T-cell (primary cell): ENCODE measurements around the gene ATP2B2. TPM values are rescaled to one million over a fixed set of nuclear protein-coding genes. Genes with fewer than 3 reads are reported as not detected.

Experiments used
- ATAC-seq, 4 experiments: fragments of 200-7000 bp in 3 of 4; fragments of 150-1000 bp in 1 of 4; cut with Tn5 transposase; replicated peaks in 1 of 4; 1 replicate in 3 of 4; 2 replicates in 1 of 4; pipeline ENCODE4 v1.10.0; 2021; ENCODE audit warnings: moderate library complexity in 3 of 4, mild to moderate bottlenecking in 2 of 4, moderate number of reproducible peaks in 1 of 4
- CTCF ChIA-PET, 2 donors: fragments of 300-600 bp; sonication (Branson Sonifier 250); formaldehyde crosslinking; loops; one replicate each; lab custom pipeline; 2022; ENCODE audit warnings: antibody characterized with exemption in 2 of 2; lab: Charles Lee
- POLR2A ChIA-PET, 2 donors: fragments of 300-600 bp; sonication (Branson Sonifier 250); formaldehyde crosslinking; loops; one replicate each; lab custom pipeline; 2022; ENCODE audit warnings: antibody characterized with exemption in 2 of 2; lab: Charles Lee
- DNase-seq, 35 experiments: peaks; one replicate each; pipeline versions ENCODE4 v3.0.0 to v3.0.0-alpha.2; 2013 to 2023
- H3K27ac ChIP-seq: one replicate; pipeline ENCODE4 v1.5.1; 2013; ENCODE audit warnings: low read length
- H3K27me3 ChIP-seq, 2 experiments: replicated peaks in 1 of 2; 1 replicate in 1 of 2; 2 replicates in 1 of 2; pipeline versions ENCODE4 v1.6.1 to v1.7.0; 2013; ENCODE audit warnings: low read length in 1 of 2, mixed read lengths in 1 of 2; ENCODE audit not compliant: control insufficient read depth in 2 of 2, insufficient read depth in 2 of 2; ENCODE audit errors: extremely low read depth in 1 of 2
- H3K36me3 ChIP-seq, 2 donors: 1 replicate in 1 of 2; 2 replicates in 1 of 2; pipeline versions ENCODE4 v1.6.1 to v1.7.0; 2013; ENCODE audit warnings: low read length in 1 of 2; ENCODE audit not compliant: control insufficient read depth in 2 of 2, insufficient read depth in 1 of 2; ENCODE audit errors: extremely low read depth in 1 of 2
- H3K4me1 ChIP-seq, 2 experiments: 1 replicate in 1 of 2; 2 replicates in 1 of 2; pipeline versions ENCODE4 v1.6.1 to v1.7.0; 2013; ENCODE audit warnings: low read length in 2 of 2, mixed read lengths in 1 of 2; ENCODE audit not compliant: insufficient read depth in 2 of 2, control insufficient read depth in 1 of 2; ENCODE audit errors: extremely low read depth in 1 of 2
- H3K4me3 ChIP-seq, 2 donors: 1 replicate in 1 of 2; 2 replicates in 1 of 2; pipeline versions ENCODE4 v1.5.1 to v1.7.0; 2013; ENCODE audit warnings: mild to moderate bottlenecking in 2 of 2, low read length in 1 of 2, moderate library complexity in 1 of 2; ENCODE audit not compliant: control insufficient read depth in 1 of 2; ENCODE audit errors: extremely low read depth in 1 of 2
- H3K9me3 ChIP-seq: 2 replicates; pipeline ENCODE4 v1.7.0; 2013
- H3K27ac Mint-ChIP-seq, 2 donors: one replicate each; pipeline ENCODE4 v1.8.0; 2020 to 2021; ENCODE audit warnings: mild to moderate bottlenecking in 2 of 2, mixed read lengths in 2 of 2
- H3K27me3 Mint-ChIP-seq, 2 donors: one replicate each; pipeline ENCODE4 v1.8.0; 2021 to 2022; ENCODE audit warnings: mixed read lengths in 2 of 2
- H3K36me3 Mint-ChIP-seq: one replicate; pipeline ENCODE4 v1.8.0; 2021; ENCODE audit warnings: mixed read lengths
- H3K4me1 Mint-ChIP-seq, 3 donors: one replicate each; pipeline ENCODE4 v1.8.0; 2020 to 2022; ENCODE audit warnings: mixed read lengths in 3 of 3, mild to moderate bottlenecking in 1 of 3
- H3K4me3 Mint-ChIP-seq, 3 donors: one replicate each; pipeline ENCODE4 v1.8.0; 2020 to 2022; ENCODE audit warnings: mild to moderate bottlenecking in 3 of 3, mixed read lengths in 3 of 3, moderate library complexity in 3 of 3
- H3K9me3 Mint-ChIP-seq, 3 donors: one replicate each; pipeline ENCODE4 v1.8.0; 2020 to 2022; ENCODE audit warnings: mixed read lengths in 3 of 3
- WGBS: methylation state at CpG from one replicate; pipeline ENCODE4 v1.1.5; 2013; ENCODE audit warnings: missing lambda C conversion rate; ENCODE audit not compliant: insufficient coverage; 5-methylcytosine and 5-hydroxymethylcytosine counted together
- total RNA-seq, 35 experiments: library from RNA in 6 of 35; stranded (reverse) in 6 of 35; fragments of 120-200 nt in 1 of 35; gene quantifications; one replicate each; pipeline versions ENCODE4 v1.2.1 to v1.2.4 and lab custom pipeline; 2013 to 2026

The ATP2B2 gene
- total RNA-seq, 5 donors from 2014 or later (not counting 1 experiment from before 2014, with no cell fraction given) = not detected

DNA sequence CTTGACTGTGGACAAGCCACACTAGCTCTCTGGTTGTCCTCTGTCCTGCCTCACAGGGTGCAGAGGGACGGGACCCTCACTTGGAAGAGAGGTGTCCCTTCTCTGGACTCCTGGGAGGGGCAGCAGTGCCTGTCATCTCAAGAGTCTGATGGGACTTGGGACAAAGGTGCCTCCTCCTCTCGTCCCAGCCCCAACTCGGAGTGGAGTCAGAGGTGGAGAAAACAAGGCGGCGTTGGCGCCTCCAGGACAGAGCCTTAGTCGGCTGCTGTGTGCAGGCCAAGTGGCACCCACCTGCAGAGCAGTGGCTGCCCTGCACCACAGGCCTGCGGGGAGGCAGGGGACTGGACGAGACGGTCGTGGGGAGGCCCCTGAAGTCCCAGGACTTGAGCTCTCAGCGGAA is 175.1 kb downstream of the ATP2B2 start:
- DNase-seq = no peak
- Histone ChIP-seq H3K4me3 (no peak overlapping the region), H3K4me1 (no peaks in the 10 kb centered on the region), H3K36me3 (no peaks in the 10 kb centered on the region), H3K27ac (no peak overlapping the region), H3K27me3 (peaks cover 0 to 28% of the 10 kb centered on the region in 2 experiments), H3K9me3 (no peaks in the 10 kb centered on the region)
- no peak for ATAC-seq
- no peaks in the 10 kb centered on the region for H3K36me3 Mint-ChIP-seq
- CTCF ChIA-PET = interaction anchor here in 1 of 2 donors (0.5 kb wide), 1 partner anchor 577 kb away, joined by 5 read pairs; no protein-coding TSS in a partner anchor
- 68% methylated on average over 11 of the region's 12 CpGs for WGBS
- no peak overlapping the region for H3K27ac Mint-ChIP-seq
- H3K9me3 Mint-ChIP-seq = no peaks in the 10 kb centered on the region
- H3K4me1 Mint-ChIP-seq = peaks cover 0 to 14% (median 6%) of the 10 kb centered on the region in 3 donors
- no peak overlapping the region for H3K4me3 Mint-ChIP-seq
- H3K27me3 Mint-ChIP-seq = peaks cover 22 to 23% of the 10 kb centered on the region in 2 donors
- POLR2A ChIA-PET = interaction anchor here in 1 of 2 donors (0.8 kb wide), 1 partner anchor 692 kb away, joined by 3 read pairs; no protein-coding TSS in a partner anchor

DNA sequence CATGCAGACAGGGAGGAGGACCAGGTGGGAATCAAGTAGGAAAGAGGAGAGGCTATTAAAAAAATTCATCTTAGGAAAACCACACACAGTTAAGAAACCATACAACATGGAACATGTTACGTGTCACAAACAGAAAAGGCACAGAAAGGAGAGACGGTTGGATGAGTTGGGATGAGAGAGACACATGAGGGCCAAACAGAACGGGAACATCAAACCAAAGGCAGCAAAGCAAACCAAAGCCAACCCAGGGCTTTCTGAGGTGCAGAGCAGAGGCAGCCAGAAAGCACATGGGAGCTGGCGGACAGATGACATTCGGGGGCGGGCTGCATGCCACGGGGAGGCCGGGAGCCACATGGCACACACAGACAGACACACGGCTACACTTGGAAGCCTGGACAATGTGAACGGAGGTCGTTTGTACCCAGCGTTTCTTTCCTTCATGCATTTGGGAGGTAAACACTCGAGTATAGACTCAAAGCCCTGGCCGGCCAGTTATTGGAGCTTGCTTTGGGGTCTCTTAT is 175.8 kb downstream of the ATP2B2 start:
- Mint-ChIP-seq H3K27me3 (peaks cover 22 to 23% of the 10 kb centered on the region in 2 donors), H3K4me3 (no peak overlapping the region), H3K36me3 (no peaks in the 10 kb centered on the region), H3K27ac (no peak overlapping the region), H3K9me3 (no peaks in the 10 kb centered on the region), H3K4me1 (peaks cover 0 to 8% (median 0%) of the 10 kb centered on the region in 3 donors)
- Histone ChIP-seq H3K9me3 (no peaks in the 10 kb centered on the region), H3K4me3 (no peak overlapping the region), H3K4me1 (no peaks in the 10 kb centered on the region), H3K27ac (no peak overlapping the region), H3K27me3 (peaks cover 0 to 28% of the 10 kb centered on the region in 2 experiments), H3K36me3 (no peaks in the 10 kb centered on the region)
- ATAC-seq = no peak
- ChIA-PET CTCF (no interaction called here), POLR2A (interaction anchor here in 1 of 2 donors (0.8 kb wide), 1 partner anchor 691 kb away, joined by 3 read pairs; no protein-coding TSS in a partner anchor)
- DNase-seq = no peak
- 86% methylated on average over 11 of the region's 14 CpGs for WGBS

DNA sequence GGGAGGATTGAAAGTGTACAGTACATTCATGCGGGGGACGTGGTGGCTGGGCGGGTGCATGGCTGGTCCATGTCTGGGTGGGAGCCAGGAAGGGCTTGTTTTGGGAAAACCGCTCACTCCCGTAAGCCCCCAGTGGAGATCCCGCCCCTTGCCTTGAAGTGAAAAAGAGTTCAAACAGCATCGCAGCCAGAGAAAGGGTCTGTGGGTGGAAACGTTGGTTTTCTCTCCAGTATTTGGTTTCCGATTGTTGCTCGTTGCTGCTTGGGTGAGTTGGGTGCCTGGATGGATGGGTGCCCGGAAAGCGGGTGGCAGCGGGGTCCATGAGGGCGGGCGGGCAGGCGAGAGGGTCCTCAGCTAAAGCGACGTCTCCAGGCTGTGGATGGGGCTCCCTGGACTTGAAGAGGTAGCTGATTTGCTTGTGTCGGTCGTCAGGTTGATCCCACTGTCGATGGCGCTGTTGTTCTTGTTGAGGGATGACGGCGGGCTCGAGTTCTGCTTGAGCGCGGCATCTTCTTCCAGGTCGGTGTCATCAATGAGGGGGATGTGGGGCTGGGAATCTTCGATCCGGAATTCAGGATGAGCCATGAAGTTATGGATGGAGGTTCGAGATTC is 176.8 kb downstream of the ATP2B2 start:
- H3K27me3 Mint-ChIP-seq = peaks cover 22 to 23% of the 10 kb centered on the region in 2 donors

GRCh38 chr3:10327592-10327991 is 177.8 kb downstream of the ATP2B2 start:
- H3K4me1 ChIP-seq = no peaks in the 10 kb centered on the region
- Mint-ChIP-seq H3K27ac (no peak overlapping the region), H3K36me3 (no peaks in the 10 kb centered on the region), H3K4me3 (no peak overlapping the region), H3K27me3 (peaks cover 22 to 25% of the 10 kb centered on the region in 2 donors), H3K9me3 (no peaks in the 10 kb centered on the region), H3K4me1 (peaks cover 0 to 5% (median 0%) of the 10 kb centered on the region in 3 donors)
- ChIA-PET CTCF (no interaction called here), POLR2A (no interaction called here)
- H3K27me3 ChIP-seq = peaks cover 0 to 27% of the 10 kb centered on the region in 2 experiments
- DNase-seq (no peak), ATAC-seq (no peak)
- H3K27ac ChIP-seq = no peak overlapping the region
- no peak overlapping the region for H3K4me3 ChIP-seq
- WGBS = 76% methylated on average over 9 of the region's 10 CpGs
- H3K9me3 ChIP-seq = no peaks in the 10 kb centered on the region
- H3K36me3 ChIP-seq = no peaks in the 10 kb centered on the region

More for the DNA sequence above, 176.8 kb downstream of the ATP2B2 start:
- ATAC-seq (no peak), DNase-seq (no peak)
- CTCF ChIA-PET = no interaction called here
- Histone ChIP-seq H3K9me3 (no peaks in the 10 kb centered on the region), H3K27me3 (peaks cover 0 to 28% of the 10 kb centered on the region in 2 experiments), H3K27ac (no peak overlapping the region), H3K4me1 (no peaks in the 10 kb centered on the region), H3K4me3 (no peak overlapping the region), H3K36me3 (no peaks in the 10 kb centered on the region)
- Mint-ChIP-seq H3K4me3 (no peak overlapping the region), H3K9me3 (no peaks in the 10 kb centered on the region), H3K27ac (no peak overlapping the region), H3K4me1 (peaks cover 0 to 8% (median 0%) of the 10 kb centered on the region in 3 donors), H3K36me3 (no peaks in the 10 kb centered on the region)
- WGBS = 60% methylated on average over 25 of the region's 31 CpGs
- POLR2A ChIA-PET = no interaction called here

GRCh38 chr3:10322352-10322710 is 183.1 kb downstream of the ATP2B2 start:
- H3K27ac Mint-ChIP-seq = no peak overlapping the region

DNA sequence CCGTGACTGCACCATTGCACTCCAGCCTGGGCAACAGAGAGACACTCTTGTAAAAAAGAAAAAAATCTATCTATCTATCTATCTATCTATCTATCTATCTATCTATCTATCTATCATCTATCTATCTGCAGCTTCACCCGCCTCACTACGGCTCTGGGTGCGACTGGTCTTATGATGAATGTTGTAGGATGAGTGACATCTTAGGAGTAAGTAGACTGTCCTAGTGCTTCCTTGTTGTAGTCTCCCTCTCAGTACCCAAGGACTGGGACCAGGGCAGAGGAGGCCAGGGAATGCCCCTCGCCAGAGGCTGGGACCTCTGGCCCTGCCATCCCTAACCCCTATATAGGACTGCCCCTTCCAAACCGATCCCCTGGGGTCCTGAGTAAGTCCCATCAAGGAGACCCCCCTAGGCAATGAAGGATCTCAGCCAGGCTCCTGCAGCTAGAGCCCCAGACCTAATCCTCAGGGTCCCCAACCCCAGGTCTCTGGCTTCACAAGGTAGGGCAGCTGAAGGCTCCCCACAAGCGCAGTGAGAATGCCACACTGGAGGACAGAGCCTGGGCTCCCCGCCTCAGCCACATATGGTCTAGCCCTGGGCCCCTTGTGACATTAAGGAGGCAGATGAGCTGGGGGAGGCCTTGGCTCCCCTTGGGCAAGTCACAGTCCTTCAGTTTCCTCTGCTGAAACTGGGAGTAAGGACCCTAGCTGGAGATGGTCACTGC is 183.6 kb downstream of the ATP2B2 start:
- no peaks in the 10 kb centered on the region for H3K9me3 ChIP-seq
- no peak overlapping the region for H3K4me3 ChIP-seq
- ChIA-PET CTCF (interaction anchor here (0.5 to 1.2 kb wide), 5 partner anchors 38 to 571 kb away, joined by 3 to 4 read pairs (median 3); no protein-coding TSS in a partner anchor), POLR2A (interaction anchor here in 1 of 2 donors (0.6 to 1.2 kb wide), 3 partner anchors 168 to 500 kb away, joined by 3 to 8 read pairs (median 6); partner anchors contain the start of gene CRELD1)
- DNase-seq = no peak
- peak overlapping the region in 1 of 2 donors; percentile 64 for H3K27ac Mint-ChIP-seq
- peaks cover 2 to 22% of the 10 kb centered on the region in 2 donors for H3K36me3 ChIP-seq
- peaks cover 0 to 3% of the 10 kb centered on the region in 2 experiments for H3K27me3 ChIP-seq
- H3K9me3 Mint-ChIP-seq = no peaks in the 10 kb centered on the region
- H3K4me1 Mint-ChIP-seq = peaks cover 29 to 37% (median 30%) of the 10 kb centered on the region in 3 donors
- WGBS = 91% methylated on average over 4 of the region's 8 CpGs
- H3K36me3 Mint-ChIP-seq = peaks cover 10% of the 10 kb centered on the region
- peak overlapping the region; percentile 89 to 91 (median 89) for H3K4me3 Mint-ChIP-seq
- peak overlapping the region; percentile 83 for H3K27ac ChIP-seq
- no peak for ATAC-seq
- peaks cover 4 to 27% of the 10 kb centered on the region in 2 experiments for H3K4me1 ChIP-seq
- H3K27me3 Mint-ChIP-seq = peaks cover 3 to 4% of the 10 kb centered on the region in 2 donors

More at GRCh38 chr3:10322352-10322710, 183.1 kb downstream of the ATP2B2 start:
- H3K27me3 Mint-ChIP-seq = peaks cover 4 to 5% of the 10 kb centered on the region in 2 donors
- ChIA-PET CTCF (interaction anchor here (0.5 to 0.7 kb wide), 5 partner anchors 14 to 646 kb away, joined by 3 to 7 read pairs (median 4); no protein-coding TSS in a partner anchor), POLR2A (interaction anchor here in 1 of 2 donors (0.6 kb wide), 1 partner anchor 501 kb away, joined by 6 read pairs; no protein-coding TSS in a partner anchor)
- no peak overlapping the region for H3K4me3 ChIP-seq
- ATAC-seq = no peak
- peaks cover 29 to 37% (median 30%) of the 10 kb centered on the region in 3 donors for H3K4me1 Mint-ChIP-seq
- H3K9me3 Mint-ChIP-seq = no peaks in the 10 kb centered on the region
- H3K4me1 ChIP-seq = peaks cover 4 to 27% of the 10 kb centered on the region in 2 experiments
- peaks cover 0 to 3% of the 10 kb centered on the region in 2 experiments for H3K27me3 ChIP-seq
- H3K27ac ChIP-seq = no peak overlapping the region
- H3K36me3 ChIP-seq = peaks cover 2 to 17% of the 10 kb centered on the region in 2 donors
- peak overlapping the region in 1 of 3 donors; percentile 89 for H3K4me3 Mint-ChIP-seq
- H3K9me3 ChIP-seq = no peaks in the 10 kb centered on the region
- WGBS = no CpG with 5 or more reads among the region's 1 CpG
- H3K36me3 Mint-ChIP-seq = peaks cover 7% of the 10 kb centered on the region
- peak in 2 of 35 experiments; percentile 16 to 42 for DNase-seq
